ENCODE measurements around the gene CRYGC.

The CRYGC gene, protein sequence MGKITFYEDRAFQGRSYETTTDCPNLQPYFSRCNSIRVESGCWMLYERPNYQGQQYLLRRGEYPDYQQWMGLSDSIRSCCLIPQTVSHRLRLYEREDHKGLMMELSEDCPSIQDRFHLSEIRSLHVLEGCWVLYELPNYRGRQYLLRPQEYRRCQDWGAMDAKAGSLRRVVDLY

DNA sequence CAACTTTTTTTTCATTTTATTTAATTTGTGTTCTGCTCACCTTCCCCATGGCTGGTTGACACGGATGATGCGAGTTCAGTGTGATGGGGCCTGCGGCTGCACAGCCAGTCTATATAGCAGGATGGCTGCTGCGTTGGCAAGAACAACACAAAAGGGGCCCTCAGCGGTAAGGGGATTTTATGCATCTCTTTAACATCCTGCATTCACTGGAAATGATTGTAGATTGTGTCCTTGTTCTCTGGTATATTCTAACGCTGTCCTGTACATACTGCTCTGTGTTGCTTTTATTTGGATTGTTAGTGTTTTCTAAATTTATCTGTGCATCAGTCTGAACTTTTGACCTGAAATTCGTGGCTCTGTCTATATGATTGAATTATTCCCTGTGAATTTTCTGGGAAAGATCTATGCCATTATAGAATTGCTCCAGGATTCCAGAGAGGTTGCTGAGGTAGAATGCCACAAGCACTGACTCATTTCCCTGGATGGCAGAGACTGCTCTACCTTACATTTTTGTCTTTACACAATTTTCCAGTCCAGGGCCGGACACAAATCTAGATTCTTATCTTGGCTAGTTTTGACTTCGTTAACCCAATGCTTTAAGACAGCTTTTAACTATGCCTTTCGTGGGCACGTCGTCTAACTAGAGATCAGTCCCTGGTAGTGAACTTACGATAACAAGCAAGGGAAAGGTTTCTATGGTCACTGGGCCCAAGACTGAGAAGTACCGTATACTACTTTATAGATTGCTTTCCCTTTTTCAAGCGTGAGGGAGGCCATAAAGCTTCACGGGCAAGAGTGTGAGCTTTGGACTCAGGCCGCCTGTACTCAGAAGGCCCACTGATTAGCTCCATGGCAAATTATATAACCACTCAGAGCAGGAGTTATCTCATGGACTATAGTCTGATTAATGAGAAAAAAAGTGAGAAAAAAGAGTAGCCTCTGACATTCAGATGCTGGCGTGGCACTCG, at the start of gene CRYGC:
TSS of gene CRYGC (minus strand) at position 85 of the 968 bp plus-strand sequence. CDS start at position 49, 36 bp downstream.
- no peaks in the 10 kb centered on the region for H3K9me3 ChIP-seq
- H3K9ac ChIP-seq: no peak within 1 kb of the TSS
- no peak within 1 kb of the TSS for H3K4me3 ChIP-seq
- no peaks in the 10 kb centered on the region for H3K27me3 ChIP-seq
- TF ChIP-seq Cebpa-rat (IDR thresholded peaks at IDR 0.05): no peak
- no peak within 1 kb of the TSS for H3K27ac ChIP-seq
- H3K4me2 ChIP-seq: no peak within 1 kb of the TSS
- H3K4me1 ChIP-seq: peaks cover 7% of the 10 kb centered on the region
- no peaks in the 10 kb centered on the region for H4K20me1 ChIP-seq
- no peaks in the 10 kb centered on the region for H3K36me3 ChIP-seq

DNA sequence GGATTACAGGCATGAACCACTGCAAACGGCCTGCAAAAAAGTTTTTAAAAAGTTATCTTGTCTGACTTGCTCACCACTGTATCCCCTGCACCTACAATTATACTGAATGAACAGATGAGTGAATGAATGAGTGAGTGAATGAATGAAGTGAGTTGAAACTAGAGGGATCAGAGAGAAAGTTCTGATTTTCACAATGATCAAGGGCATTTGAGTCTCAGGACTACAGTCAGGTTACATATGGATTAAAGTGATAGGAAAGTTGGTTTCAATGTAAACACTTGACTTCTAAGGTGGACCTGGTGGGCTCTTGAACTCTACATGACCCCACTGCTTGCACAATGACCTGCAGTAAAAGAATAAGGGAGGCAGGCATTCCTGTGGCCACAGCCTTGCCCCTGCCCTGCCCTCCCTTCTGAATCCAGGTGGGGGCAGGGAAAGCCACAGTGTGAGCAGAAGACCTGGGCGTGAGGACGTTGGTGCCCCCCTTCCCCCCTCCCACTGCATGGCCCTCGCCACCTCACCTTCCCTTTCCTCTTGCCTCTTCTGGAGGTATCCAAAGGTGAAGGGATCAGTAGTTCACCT, 49.5 kb upstream of the CRYGC start:
- no peaks in the 10 kb centered on the region for H3K27me3 ChIP-seq
- H3K9ac ChIP-seq: no peak overlapping the region
- H3K9me3 ChIP-seq: no peaks in the 10 kb centered on the region
- no peak overlapping the region for H3K4me3 ChIP-seq
- no peaks in the 10 kb centered on the region for H4K20me1 ChIP-seq
- no peak overlapping the region for H3K4me2 ChIP-seq
- no peak overlapping the region for H3K27ac ChIP-seq
- no peaks in the 10 kb centered on the region for H3K36me3 ChIP-seq
- no peaks in the 10 kb centered on the region for H3K4me1 ChIP-seq
- TF ChIP-seq Cebpa-rat (IDR thresholded peaks at IDR 0.05): no peak

DNA sequence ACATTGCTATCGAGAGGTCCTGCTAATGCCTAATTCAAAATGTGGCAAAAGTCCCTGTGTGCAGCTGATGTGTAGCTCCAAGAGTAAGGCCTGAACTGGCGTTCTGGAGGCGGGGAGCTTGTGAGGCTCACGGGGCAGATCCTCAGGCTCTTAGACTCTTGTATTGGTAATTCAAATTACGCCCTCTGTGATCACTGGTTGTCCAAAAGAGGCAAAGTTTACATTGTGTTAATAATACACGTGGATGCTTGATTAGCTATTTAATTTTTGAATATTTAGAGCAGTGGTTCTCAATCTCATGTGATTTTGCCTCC, 46.2 kb upstream of the CRYGC start:
- Histone ChIP-seq H3K9me3 (no peaks in the 10 kb centered on the region), H3K27ac (no peak overlapping the region), H3K4me1 (no peaks in the 10 kb centered on the region), H3K9ac (no peak overlapping the region), H4K20me1 (no peaks in the 10 kb centered on the region), H3K4me3 (no peak overlapping the region), H3K4me2 (no peak overlapping the region), H3K36me3 (no peaks in the 10 kb centered on the region), H3K27me3 (no peaks in the 10 kb centered on the region)
- TF ChIP-seq Cebpa-rat (IDR thresholded peaks at IDR 0.05): no peak

DNA sequence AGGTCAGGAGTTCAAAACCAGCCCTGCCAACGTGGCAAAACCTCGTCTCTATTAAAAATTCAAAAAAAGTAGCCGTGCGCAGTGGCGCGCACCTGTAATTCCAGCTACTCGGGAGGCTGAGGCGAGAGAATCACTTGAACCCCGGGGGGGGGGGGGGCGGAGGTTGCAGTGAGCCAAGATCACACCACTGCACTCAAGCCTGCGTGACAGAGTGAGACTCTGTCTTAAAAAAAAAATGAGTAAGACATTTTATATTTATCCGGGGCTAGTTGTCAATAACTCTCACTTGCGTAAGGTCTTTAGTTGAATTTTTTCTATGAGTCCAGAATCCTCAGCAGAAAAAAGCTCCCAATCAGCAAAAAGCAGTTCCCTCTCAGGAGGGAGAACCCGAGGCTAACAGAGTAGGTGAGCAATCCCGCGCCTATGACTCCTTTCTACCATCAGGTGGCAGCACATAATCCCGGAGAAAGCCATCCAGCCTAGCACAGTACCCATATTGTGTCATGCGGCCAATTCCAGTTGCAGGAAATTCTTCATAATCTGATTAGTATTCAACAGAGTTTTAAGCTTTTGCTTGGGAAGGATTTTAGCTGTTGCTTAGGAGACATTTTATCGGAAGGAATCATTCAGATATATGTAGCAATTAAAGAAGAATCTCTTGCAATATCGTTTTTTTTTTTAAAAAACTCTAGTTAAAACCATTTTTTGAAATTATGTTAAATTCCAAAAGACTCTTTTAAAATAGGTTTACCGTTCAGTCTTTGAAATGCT, 45.6 kb upstream of the CRYGC start:
- no peak overlapping the region for H3K4me2 ChIP-seq
- no peaks in the 10 kb centered on the region for H4K20me1 ChIP-seq
- no peaks in the 10 kb centered on the region for H3K4me1 ChIP-seq
- no peak for TF ChIP-seq Cebpa-rat (IDR thresholded peaks at IDR 0.05)
- no peaks in the 10 kb centered on the region for H3K36me3 ChIP-seq
- no peak overlapping the region for H3K4me3 ChIP-seq
- H3K27ac ChIP-seq: no peak overlapping the region
- no peaks in the 10 kb centered on the region for H3K27me3 ChIP-seq
- no peak overlapping the region for H3K9ac ChIP-seq
- H3K9me3 ChIP-seq: no peaks in the 10 kb centered on the region

DNA sequence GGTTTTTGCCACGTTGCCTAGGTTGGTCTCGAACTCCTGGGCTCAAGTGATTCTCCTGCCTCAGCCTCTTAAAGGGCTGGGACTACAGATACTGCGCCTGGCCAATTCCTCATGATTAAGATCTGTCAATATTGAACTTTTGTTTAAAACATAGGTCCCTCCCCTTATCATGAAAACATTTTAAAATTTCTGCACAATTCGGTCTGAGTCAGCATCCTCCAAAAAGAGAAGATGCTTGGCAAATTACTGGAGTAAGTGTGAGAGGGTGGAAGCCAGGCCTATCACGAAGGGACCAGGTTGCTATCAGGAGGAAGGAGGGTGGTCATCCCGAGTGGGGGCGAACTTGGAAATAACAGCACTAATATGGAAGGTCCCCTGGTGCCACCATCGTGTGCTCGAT, 44.5 kb upstream of the CRYGC start:
- no peaks in the 10 kb centered on the region for H3K9me3 ChIP-seq
- H3K36me3 ChIP-seq: no peaks in the 10 kb centered on the region
- no peak overlapping the region for H3K9ac ChIP-seq
- TF ChIP-seq Cebpa-rat (IDR thresholded peaks at IDR 0.05): no peak
- no peak overlapping the region for H3K27ac ChIP-seq
- no peaks in the 10 kb centered on the region for H4K20me1 ChIP-seq
- H3K4me3 ChIP-seq: no peak overlapping the region
- no peak overlapping the region for H3K4me2 ChIP-seq
- no peaks in the 10 kb centered on the region for H3K27me3 ChIP-seq
- H3K4me1 ChIP-seq: no peaks in the 10 kb centered on the region

DNA sequence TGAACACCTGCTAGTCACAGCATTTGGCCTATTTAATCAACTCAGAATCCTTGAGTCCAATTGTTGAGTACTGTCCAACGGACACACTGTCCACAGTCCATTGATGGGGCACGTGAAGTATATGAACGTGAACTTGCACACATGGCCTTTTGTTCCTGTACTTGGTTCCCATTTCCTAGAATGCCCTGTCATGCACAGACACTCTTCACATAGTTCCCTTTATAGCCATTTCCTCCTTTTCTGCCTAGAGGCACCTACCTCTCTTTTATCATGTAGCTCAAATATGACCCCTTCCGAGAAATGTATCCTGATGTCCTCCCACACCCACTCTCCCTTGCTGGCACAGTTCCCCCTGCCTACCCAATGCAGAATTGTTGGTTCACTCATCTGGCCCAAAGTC, 42.5 kb upstream of the CRYGC start:
- H3K27me3 ChIP-seq: no peaks in the 10 kb centered on the region
- H3K36me3 ChIP-seq: no peaks in the 10 kb centered on the region
- TF ChIP-seq Cebpa-rat (IDR thresholded peaks at IDR 0.05): no peak
- no peak overlapping the region for H3K9ac ChIP-seq
- H3K9me3 ChIP-seq: no peaks in the 10 kb centered on the region
- no peak overlapping the region for H3K4me3 ChIP-seq
- H4K20me1 ChIP-seq: no peaks in the 10 kb centered on the region
- H3K4me1 ChIP-seq: no peaks in the 10 kb centered on the region
- H3K27ac ChIP-seq: no peak overlapping the region
- no peak overlapping the region for H3K4me2 ChIP-seq

DNA sequence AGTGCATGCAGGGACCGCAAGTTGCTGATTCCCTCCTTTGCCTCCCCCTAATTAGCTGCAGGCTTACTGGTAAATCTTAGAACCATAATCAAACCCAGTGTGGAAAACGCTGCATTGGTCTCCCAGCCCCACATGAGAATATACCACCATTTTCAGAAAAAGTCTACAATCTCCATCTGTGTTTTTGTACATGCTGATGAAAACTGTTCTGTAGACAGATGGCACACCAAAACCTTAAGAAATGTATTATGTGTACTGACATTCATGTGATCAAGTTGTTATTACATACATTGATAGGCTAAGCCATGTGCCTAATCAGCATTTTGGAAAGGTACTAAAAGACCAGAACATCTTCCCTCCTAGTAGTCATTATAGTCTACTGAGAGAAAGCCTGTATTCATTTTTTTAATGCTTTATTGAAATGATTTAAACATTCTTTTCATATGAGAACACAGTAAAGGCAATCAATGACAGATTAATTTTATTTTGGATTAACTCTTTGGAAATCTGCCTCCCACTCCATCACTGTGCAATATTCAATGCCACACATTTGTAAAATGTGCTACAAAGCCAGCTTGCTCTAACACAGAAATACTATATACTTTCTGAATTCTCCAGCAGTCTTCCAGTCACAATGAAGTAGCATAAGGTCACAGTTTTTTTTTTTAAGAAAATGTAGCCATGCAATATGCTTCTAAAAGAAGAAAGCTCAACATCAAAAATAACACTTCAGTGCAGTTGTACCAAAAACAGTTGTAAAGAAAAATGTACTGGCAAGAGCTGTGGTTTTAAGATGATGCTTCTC, 35.5 kb upstream of the CRYGC start:
- no peak overlapping the region for H3K4me2 ChIP-seq
- H4K20me1 ChIP-seq: no peaks in the 10 kb centered on the region
- H3K27me3 ChIP-seq: no peaks in the 10 kb centered on the region
- no peaks in the 10 kb centered on the region for H3K4me1 ChIP-seq
- H3K9ac ChIP-seq: no peak overlapping the region
- TF ChIP-seq Cebpa-rat (IDR thresholded peaks at IDR 0.05): no peak
- H3K27ac ChIP-seq: no peak overlapping the region
- no peak overlapping the region for H3K4me3 ChIP-seq
- H3K9me3 ChIP-seq: no peaks in the 10 kb centered on the region
- H3K36me3 ChIP-seq: no peaks in the 10 kb centered on the region

DNA sequence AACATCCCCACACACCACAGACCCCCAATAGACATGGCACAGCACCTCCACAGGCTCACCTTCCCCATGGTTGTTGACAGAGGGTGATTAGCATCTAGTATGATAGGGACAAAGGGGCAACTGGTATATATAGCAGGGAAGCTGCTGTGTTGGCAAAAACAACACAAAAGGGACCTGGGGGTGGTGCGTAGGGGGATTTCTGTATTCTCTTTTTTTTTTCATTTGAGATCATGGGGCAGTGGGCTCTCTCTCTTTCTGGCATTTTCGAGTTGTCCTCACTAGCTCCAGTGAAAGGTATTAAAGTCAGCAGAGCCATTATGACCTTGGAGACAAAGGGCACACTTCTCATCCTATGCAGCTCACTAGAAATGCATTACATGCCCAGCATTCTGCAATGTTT, 33.9 kb upstream of the CRYGC start, which contains the start of gene CRYGA:
TSS of gene CRYGA (minus strand) at position 101 of the 400 bp plus-strand sequence. CDS start at position 68, 33 bp downstream.
- Histone ChIP-seq H3K9me3 (no peaks in the 10 kb centered on the region), H3K4me1 (no peaks in the 10 kb centered on the region), H4K20me1 (no peaks in the 10 kb centered on the region), H3K27ac (no peak within 1 kb of the TSS), H3K4me2 (no peak within 1 kb of the TSS), H3K27me3 (no peaks in the 10 kb centered on the region), H3K9ac (no peak within 1 kb of the TSS), H3K36me3 (no peaks in the 10 kb centered on the region), H3K4me3 (no peak within 1 kb of the TSS)
- TF ChIP-seq Cebpa-rat (IDR thresholded peaks at IDR 0.05): no peak

DNA sequence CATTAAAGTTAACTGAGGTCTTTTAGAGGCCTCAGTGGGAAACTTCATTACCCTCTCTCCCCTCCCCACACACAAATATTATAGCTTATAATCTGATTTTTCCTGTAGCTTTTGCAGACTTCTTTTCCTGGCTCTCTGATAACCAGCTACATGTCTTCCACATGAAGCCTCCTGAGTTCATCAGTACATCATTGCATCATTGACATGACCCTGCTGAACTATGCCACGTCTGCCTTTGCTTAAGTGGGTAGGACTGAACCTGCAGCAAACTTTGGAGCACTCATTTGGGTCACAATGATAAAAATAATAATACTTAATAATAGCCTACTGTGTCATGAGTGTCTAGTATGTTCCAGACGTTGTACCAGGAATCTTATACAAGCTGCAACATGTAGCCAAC, 26.8 kb upstream of the CRYGC start:
- Histone ChIP-seq H3K4me2 (no peak overlapping the region), H3K27me3 (no peaks in the 10 kb centered on the region), H3K36me3 (no peaks in the 10 kb centered on the region), H3K9me3 (peaks cover 6% of the 10 kb centered on the region), H3K4me3 (no peak overlapping the region), H3K27ac (no peak overlapping the region), H3K4me1 (no peaks in the 10 kb centered on the region), H3K9ac (no peak overlapping the region), H4K20me1 (no peaks in the 10 kb centered on the region)
- TF ChIP-seq Cebpa-rat (IDR thresholded peaks at IDR 0.05): no peak

Data from BLaER1 (cell line).